HUDEP-2 (cell line): ENCODE data around the gene SMIM10L1.

Experiments used
- DNase-seq, 76 experiments: peaks; one replicate each; lab custom pipeline; 2025; ENCODE audit not compliant: unreplicated experiment in 76 of 76; lab: John Stamatoyannopoulos, UW

Gene SMIM10L1

GRCh38 chr12:11182529-11182928 is 11.5 kb downstream of the SMIM10L1 start:
- no peak for DNase-seq

GRCh38 chr12:11183011-11183410 is 12.0 kb downstream of the SMIM10L1 start:
- no peak for DNase-seq

- DNase-seq = no peak
These were observed 15.8 kb downstream of the SMIM10L1 start, which contains the start of gene TAS2R42 for GRCh38 chr12:11186837-11187236. TAS2R42 (minus strand) TSS chr12:11186937; CDS start chr12:11186937, 0 bp downstream.

GRCh38 chr12:11202811-11203210 is 31.8 kb downstream of the SMIM10L1 start:
- no peak for DNase-seq

- no peak for DNase-seq
These were observed 33.2 kb downstream of the SMIM10L1 start for GRCh38 chr12:11204173-11204572.

- DNase-seq = no peak
These were observed 38.1 kb downstream of the SMIM10L1 start for GRCh38 chr12:11209113-11209512.
